Measurements from ENCODE around the gene GALM.

Gene GALM

GRCh38 chr2:38697116-38697840, 31.4 kb downstream of the GALM start:
- Histone ChIP-seq H3K4me3 (ENCODE audit: low read depth, low read length) (no peak overlapping the region), H3K36me3 (no peaks in the 10 kb centered on the region), H3K4me1 (no peaks in the 10 kb centered on the region), H3K9me3 (no peaks in the 10 kb centered on the region), H3K27me3 (no peaks in the 10 kb centered on the region)
- DNase-seq, result no peak
- TF ChIP-seq CTCF (IDR thresholded peaks at IDR 0.05; ENCODE audit: low read depth, low read length), result no peak

GRCh38 chr2:38698467-38699003, 32.6 kb downstream of the GALM start:
- H3K27me3 ChIP-seq, result no peaks in the 10 kb centered on the region
- H3K9me3 ChIP-seq, result no peaks in the 10 kb centered on the region
- no peak for TF ChIP-seq CTCF (IDR thresholded peaks at IDR 0.05; ENCODE audit: low read depth, low read length)
- no peaks in the 10 kb centered on the region for H3K4me1 ChIP-seq
- no peaks in the 10 kb centered on the region for H3K36me3 ChIP-seq
- DNase-seq, result no peak
- no peak overlapping the region for H3K4me3 ChIP-seq (ENCODE audit: low read depth, low read length)

- H3K27me3 ChIP-seq, result no peaks in the 10 kb centered on the region
- DNase-seq, result no peak
- H3K4me3 ChIP-seq (ENCODE audit: low read depth, low read length), result no peak overlapping the region
- no peaks in the 10 kb centered on the region for H3K36me3 ChIP-seq
- no peaks in the 10 kb centered on the region for H3K4me1 ChIP-seq
- H3K9me3 ChIP-seq, result no peaks in the 10 kb centered on the region
- TF ChIP-seq CTCF (IDR thresholded peaks at IDR 0.05; ENCODE audit: low read depth, low read length), result no peak
Measured at GRCh38 chr2:38700113-38700785, 34.3 kb downstream of the GALM start.

GRCh38 chr2:38700881-38701458, 35.1 kb downstream of the GALM start:
- H3K4me1 ChIP-seq, result no peaks in the 10 kb centered on the region
- no peaks in the 10 kb centered on the region for H3K27me3 ChIP-seq

GRCh38 chr2:38701542-38701941, 35.6 kb downstream of the GALM start:
- Histone ChIP-seq H3K36me3 (no peaks in the 10 kb centered on the region), H3K27me3 (no peaks in the 10 kb centered on the region), H3K9me3 (no peaks in the 10 kb centered on the region), H3K4me3 (ENCODE audit: low read depth, low read length) (no peak overlapping the region), H3K4me1 (no peaks in the 10 kb centered on the region)
- no peak for TF ChIP-seq CTCF (IDR thresholded peaks at IDR 0.05; ENCODE audit: low read depth, low read length)
- no peak for DNase-seq

More at GRCh38 chr2:38700881-38701458, 35.1 kb downstream of the GALM start:
- DNase-seq, result no peak
- no peaks in the 10 kb centered on the region for H3K36me3 ChIP-seq
- H3K9me3 ChIP-seq, result no peaks in the 10 kb centered on the region
- no peak overlapping the region for H3K4me3 ChIP-seq (ENCODE audit: low read depth, low read length)
- TF ChIP-seq CTCF (IDR thresholded peaks at IDR 0.05; ENCODE audit: low read depth, low read length), result no peak
